Loucy (cell line): ENCODE results near the gene VSTM2L.

Experiments used
- CTCF ChIP-seq: fragments of 200-600 bp; sonication (generic); conservative IDR thresholded peaks from 2 replicates; pipeline ENCODE4 v1.5.1; 2014; ENCODE audit warnings: mild to moderate bottlenecking, antibody characterized with exemption, low read length
- EZH2phosphoT487 ChIP-seq: fragments of 200-600 bp; IDR thresholded peaks from 2 replicates; pipeline ENCODE4 v1.6.1; 2018; ENCODE audit warnings: antibody characterized with exemption, mild to moderate bottlenecking, moderate library complexity, borderline replicate concordance

GRCh38 chr20:37920270-37920669 is 17.3 kb downstream of the VSTM2L start:
- TF ChIP-seq CTCF, result no peak
- TF ChIP-seq EZH2phosphoT487, result no peak
